Astrocyte of the cerebellum (primary cell): Measurements from ENCODE around the gene ATRNL1.

Experiments
- DNase-seq: peaks from one replicate; pipeline ENCODE4 v3.0.0-alpha.2; 2011; ENCODE audit warnings: low read depth
- H3K4me3 ChIP-seq: 2 replicates; pipeline ENCODE4 v1.5.1; 2011; ENCODE audit warnings: mild to moderate bottlenecking, low read depth, low read length, moderate library complexity
- CTCF ChIP-seq: IDR thresholded peaks from 2 replicates; pipeline ENCODE4 v1.5.1; 2012; ENCODE audit warnings: low read length, low read depth, moderate library complexity, mild to moderate bottlenecking; ENCODE audit errors: missing control alignments
- in situ Hi-C: cut with HindIII; loops from 2 replicates; pipeline ENCODE4 v1.10.0; 2017; ENCODE audit warnings: low sequenced_read_pairs

ATRNL1 gene

DNA sequence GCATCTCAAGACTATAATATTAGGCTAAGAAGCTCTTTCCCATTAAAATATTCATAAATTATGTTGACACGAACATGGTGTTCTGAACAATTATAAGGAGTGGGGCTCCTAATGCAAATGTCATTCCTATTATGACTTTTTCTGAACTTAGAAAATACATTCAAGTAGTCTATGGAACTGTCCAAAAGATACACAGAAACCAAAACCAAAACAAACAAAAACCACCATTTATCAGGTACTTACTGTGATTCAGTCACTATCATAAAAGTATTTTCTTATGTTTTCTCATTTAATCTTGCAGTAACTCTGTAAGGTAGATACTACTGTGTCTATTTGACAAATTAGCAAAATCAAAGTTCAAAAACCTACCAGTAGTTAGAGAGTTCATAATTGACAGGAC lies 773.0 kb downstream of the ATRNL1 start:
- in situ Hi-C loops = no loop called here
- no peak overlapping the region for H3K4me3 ChIP-seq
- DNase-seq = no peak
- TF ChIP-seq CTCF = no peak

DNA sequence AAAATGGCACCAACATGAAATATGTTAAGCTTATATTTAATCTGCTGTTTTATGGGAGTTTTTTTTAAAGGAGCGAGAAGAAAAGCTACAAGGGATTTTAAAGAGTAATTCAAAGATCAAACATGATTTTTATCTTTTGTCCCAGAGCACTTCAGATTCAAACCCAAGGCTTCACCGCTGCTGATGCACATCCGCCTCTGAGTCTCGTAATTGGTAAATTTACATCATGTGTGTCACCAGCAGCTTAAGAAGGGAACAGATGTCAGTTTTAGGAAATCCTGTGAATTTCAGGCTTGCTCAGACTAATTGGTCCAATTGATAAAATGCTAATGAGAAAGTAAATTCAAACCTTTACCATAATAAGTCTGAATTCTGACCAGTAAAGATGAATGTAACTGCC lies 773.5 kb downstream of the ATRNL1 start:
- no peak for TF ChIP-seq CTCF
- in situ Hi-C loops = no loop called here
- no peak for DNase-seq
- H3K4me3 ChIP-seq = no peak overlapping the region

DNA sequence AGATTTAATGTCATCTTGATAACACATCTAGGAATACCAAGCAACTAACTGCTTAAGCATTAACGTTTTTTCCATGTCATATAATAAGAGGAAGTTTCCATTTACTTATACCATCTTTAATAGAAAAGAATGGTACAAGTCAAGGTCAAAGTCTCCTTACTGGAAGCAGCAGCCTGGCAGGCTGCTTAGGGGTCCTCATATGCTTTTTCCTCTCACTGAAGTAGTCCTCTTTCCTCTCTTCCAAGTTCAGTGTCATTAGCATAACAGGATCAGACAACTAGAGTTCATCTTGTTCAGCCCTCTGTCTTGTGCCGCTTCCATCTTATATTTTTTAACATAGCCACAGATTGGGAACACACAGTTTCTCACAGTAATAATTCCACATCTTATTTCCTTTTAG lies 774.1 kb downstream of the ATRNL1 start:
- in situ Hi-C loops = no loop called here
- H3K4me3 ChIP-seq = no peak overlapping the region
- no peak for TF ChIP-seq CTCF
- DNase-seq = no peak

- in situ Hi-C loops = no loop called here
- no peak overlapping the region for H3K4me3 ChIP-seq
- DNase-seq = no peak
- no peak for TF ChIP-seq CTCF
Observed at GRCh38 chr10:115871855-115872254, 778.7 kb downstream of the ATRNL1 start.

DNA sequence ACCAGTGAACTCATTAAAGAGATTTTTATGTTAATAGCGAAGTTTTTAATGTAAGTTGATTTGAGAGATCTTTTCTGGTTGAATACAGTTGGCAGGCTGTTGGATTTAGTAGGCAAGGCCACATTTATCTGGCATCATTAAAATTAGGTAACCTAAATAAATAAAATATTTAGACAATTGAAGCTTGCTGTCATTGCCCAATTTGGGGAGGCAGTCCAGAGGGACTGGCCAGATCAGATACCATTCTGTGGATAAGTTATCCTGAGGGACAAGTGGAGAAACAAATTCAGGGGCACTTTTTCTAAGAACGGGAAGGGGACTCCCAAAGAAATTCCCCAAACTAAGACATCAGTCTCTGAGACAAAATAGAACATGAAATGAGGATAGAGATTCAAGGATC lies 782.0 kb downstream of the ATRNL1 start:
- in situ Hi-C loops = no loop called here
- DNase-seq = no peak
- H3K4me3 ChIP-seq = no peak overlapping the region
- TF ChIP-seq CTCF = no peak

DNA sequence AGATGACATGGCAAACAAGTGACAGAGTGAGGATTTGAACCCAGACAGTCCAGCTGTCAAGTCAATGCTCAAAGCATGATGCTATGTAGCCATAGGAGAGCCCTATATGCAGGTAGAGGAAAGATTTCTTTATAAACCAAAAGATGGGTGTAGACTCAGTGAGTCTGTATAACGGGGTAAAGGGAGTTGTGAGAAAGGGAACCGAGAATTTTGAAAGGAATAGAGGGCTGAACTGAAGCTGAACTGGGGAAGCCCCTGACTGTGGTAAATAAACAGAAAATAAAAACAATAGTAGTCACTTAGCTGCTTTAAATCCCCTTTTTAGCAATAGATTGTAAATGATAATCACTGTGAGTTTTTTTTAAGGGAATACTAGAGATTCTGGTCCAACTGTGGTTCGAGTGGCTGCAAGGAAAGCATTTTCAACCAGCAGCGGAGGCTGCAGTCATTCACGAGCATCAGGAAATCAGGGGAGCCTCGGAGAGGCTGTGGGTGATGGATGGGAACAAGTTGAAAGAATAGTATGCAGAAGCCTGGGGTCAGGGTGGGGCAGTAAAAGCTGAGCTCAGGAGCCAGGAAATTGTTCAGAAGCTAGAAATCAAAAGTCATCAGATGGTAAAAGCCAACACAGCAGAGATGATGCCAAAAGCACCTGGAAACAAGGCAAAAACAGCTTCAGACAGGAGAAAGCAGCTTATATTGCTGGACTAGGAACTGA lies 786.4 kb downstream of the ATRNL1 start:
- in situ Hi-C loops = no loop called here
- H3K4me3 ChIP-seq = no peak overlapping the region
- TF ChIP-seq CTCF = no peak
- no peak for DNase-seq

DNA sequence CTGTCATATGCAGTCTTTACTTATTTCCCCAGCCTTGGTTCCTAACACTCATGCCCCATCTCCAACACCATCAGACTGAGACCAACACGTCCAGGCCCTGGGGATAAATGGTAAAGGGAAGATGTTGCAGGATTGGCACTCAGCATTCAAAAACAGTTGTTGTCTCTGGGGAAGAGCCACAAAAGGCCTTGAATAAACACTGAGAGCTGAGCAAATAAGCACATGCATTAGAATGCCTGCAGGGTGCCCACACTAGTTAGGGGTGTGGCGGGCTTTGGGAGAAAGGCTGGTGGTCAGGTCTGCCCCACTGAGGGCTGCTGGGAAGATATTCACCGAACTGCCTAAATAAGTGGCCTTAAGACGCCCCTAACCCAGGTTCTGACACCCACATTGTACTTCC lies 788.9 kb downstream of the ATRNL1 start:
- H3K4me3 ChIP-seq = no peak overlapping the region
- DNase-seq = no peak
- no peak for TF ChIP-seq CTCF
- in situ Hi-C loops = no loop called here
